ENCODE measurements around the gene SP4.

SP4 gene

DNA sequence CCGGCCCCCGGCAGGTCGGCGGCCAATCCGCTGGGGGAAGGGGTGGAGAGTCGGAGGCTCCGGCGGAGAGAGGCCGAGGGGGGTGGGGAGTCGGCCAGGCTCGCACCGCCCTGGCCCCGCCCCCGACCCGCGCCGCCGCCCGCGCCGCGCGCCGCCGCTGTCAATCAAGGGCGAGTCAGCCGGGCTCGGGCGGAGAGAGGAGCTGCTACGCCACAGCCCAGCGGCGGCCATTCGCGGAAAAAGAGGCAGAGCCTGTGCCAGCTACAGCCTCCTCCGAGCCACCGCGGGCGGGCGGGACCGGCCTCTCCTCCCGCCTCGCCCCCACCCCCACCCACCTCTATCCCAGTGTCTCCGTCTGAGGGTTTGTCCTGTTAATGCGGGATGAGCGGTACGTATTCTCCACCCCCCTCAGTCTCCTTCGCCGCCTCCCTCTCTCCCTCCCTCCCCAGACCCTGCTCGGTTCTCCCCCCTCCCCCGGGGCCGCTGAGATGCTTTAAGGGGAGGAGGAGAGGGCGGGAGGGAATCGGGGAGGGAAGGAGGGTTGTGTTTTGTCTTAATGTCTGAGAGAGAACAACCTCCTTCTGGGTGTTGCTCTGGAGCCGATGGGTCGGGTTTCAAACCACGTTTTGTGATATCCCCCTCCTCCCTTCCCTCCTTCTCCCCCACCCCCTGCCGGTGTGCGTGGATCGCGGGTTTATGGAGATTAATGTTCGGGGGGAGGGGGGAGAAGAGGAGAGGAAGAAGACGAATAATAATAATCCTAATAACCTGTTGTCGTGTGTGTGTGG is at the start of gene SP4:
TSS of gene SP4 (plus strand) at position 213 of the 788 bp plus-strand sequence. CDS start at position 382, 169 bp downstream.
- peak; percentile 96 for DNase-seq

DNA sequence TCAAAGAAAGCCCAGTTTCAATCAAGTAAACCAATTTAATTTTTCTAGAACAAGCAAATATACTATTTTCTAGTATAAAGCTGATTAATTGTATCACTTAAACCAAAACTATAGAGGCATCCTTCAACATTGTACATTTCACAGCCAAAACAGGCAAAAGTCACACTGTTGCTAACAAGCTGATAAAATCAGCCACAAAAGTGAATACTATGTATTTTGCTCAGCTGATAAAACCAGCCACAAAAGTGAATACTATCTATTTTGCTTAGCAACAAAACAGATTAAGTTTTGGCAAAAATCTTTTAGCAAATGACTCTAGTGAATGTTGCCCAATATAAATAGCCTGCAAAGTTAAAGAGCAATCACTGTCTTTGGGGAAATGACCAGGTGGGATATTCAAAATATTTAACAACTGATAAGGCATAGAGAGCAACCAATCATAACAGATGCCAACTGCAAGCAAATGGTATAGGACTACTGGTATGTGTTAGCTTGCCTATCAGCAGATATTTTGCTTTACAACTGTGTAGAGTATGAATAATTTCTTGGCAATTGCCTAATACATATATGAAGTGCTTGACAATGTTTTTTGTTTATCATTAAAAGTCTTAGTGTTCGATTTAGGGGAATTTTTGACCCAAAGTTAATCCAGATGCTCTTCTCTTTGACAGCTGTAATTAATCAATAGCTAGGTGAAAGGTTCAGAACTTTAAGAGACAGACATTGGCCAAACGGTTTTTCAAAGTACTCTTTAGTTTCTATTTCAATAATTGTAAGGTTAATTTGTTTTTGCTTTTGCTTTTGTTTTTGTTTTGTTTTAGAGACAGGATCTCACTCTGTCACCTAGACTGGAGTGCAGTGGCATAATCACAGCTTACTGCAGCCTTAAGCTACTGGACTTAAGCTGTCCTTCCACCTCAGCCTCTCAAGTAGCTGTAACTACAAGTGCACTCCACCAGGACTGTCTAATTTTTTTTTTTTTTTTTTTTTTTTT is 44.4 kb upstream of the SP4 start:
- DNase-seq = no peak

- no peak for DNase-seq
Observed at GRCh38 chr7:21393937-21394336, 33.9 kb upstream of the SP4 start.

DNA sequence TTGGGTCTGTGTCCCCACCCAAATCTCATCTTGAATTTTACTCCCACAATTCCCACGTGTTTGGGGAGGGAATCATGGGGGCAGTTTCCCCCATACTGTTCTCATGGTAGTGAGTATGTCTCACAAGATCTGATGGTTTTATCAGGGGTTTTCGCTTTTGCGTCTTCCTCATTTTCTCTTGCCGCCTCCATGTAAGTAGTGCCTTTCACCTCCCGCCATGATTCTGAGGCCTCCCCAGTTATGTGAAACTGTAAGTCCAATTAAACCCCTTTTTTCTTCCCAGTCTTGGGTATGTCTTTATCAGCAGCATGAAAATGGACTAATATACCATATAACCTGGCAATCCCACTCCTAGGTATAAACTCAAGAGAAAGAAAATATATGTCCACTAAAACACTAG is 25.9 kb upstream of the SP4 start:
- no peak for DNase-seq

DNA sequence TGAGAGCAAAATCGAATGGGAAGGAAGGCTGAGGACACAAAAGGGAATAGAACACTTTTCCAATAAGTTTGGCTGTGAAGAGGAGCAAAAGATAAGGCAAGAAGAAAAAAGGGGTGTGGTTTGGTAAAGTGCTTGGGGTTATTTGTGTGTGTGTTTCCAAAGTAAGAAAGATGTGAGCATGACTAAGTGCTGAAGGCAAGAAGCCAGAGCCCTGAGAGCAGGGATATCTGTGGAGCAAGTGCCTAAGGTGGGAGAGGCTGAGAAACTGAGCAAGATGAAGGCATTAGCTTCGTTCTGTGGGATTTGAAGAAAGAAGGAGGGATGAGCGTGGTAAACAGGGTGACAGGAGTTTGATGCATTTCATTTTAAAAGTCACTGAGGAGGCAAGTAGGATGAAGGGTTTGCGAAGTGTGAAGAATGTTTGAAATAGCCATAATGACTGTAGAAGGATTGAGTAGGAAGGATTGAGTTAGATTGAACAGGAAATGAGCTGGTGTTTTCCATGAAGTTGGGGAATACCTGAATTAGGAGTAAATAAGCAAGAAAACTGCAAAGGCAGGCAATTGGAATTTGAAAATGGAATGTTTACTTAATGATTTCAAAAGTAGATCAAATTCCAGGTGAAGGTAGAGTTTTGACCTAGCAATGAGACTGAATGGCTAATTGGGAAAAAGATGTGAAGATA is 19.9 kb upstream of the SP4 start:
- DNase-seq = no peak

- no peak for DNase-seq
Observed at GRCh38 chr7:21408481-21408820, 19.4 kb upstream of the SP4 start.

DNA sequence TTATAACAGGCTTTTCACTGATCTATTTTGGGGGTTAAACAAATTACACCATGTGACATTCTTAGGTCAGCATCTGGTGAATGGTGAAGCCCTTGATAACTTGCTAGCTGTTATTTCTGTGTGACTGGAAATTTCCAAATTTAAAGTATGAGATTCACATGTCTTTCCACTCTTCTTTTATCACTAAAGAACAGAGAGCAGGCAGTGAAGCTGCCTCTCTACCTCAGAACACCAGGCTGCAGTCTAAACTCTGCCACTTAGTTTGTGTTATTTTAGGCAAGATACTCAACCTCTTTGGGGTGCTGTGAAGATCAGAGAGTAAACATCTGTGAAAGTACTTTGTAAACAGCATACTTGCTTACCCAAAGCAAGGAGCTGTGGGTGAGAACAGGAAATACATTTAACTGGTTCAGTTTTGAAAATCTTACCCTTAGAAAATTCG is 15.5 kb upstream of the SP4 start:
- DNase-seq = no peak

DNA sequence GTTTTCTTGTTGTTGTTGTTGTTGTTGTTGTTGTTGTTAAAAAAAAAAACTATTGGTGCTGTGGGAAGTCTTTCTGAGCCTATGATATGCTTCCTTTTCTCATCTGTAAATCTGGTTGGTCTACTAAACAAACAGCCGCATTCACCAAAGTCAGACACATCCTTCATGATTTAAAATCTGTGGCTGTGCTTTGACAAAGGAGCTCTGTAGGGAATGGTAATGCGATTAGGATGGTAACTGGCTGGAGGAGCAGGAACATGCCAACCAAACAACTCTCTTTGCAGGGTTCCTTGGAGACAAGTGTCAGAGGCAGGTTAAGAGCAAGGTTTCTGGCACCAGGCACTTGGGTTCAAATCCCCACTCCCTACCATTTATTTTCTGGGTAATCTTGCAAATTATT is 14.9 kb upstream of the SP4 start:
- DNase-seq = no peak

GRCh38 chr7:21413502-21413901 is 14.4 kb upstream of the SP4 start:
- no peak for DNase-seq

DNA sequence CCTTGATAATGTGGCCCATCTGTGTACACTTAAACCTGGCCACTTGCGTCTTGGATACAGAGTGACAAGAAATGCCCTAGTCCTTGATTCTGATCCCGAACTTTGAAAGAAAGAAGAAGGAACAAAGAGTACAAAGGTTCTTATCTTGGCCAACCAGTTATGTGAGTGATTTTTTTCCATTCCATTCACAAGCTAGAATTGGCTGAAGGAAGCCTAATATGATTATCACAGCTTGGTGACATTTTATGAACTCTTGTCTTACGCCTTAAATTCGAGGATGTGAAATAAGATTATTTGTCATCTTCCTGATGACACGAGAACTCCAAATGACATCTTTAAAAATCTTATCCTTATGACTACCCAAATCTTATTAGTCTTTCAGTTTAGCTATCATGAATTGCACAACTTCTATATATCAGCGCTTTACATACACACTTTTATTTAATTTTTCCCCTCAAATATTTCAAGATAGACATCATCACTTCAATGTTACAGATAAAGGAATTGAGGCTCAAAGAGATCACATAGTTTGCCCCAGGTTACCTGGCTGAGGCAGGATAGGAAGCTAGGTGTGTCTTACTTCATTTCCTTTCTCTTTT is 13.0 kb upstream of the SP4 start:
- no peak for DNase-seq

- no peak for DNase-seq
Observed at GRCh38 chr7:21417647-21418046, 10.2 kb upstream of the SP4 start.

DNA sequence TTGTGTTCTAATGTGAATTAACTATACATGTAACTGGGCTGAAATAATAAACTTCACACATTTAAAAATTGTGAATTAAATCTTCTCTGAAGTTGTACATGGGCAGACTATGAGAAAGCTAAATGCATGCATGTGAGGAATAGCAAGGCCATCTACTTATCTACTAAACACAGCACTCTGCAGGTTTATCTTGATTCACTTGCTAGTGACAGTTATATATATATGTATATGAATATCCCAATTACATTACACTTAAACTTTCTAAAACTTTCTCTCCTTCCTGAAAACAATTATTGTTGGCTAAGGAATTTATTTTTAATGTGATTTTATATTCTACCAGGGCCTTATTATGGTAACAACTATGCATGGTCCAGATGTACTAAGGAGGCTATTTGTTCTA is 5.1 kb upstream of the SP4 start:
- DNase-seq = no peak

- no peak for DNase-seq
Observed at GRCh38 chr7:21425290-21425689, 2.6 kb upstream of the SP4 start.

- DNase-seq = no peak
Observed at GRCh38 chr7:21426286-21427181, 1.3 kb upstream of the SP4 start.

- peak; percentile 100 for DNase-seq
Observed at GRCh38 chr7:21427182-21427870, 557 bp upstream of the SP4 start.

- no peak for DNase-seq
Observed at GRCh38 chr7:21428659-21428941, 717 bp downstream of the SP4 start.

GRCh38 chr7:21429021-21429420 is 1.1 kb downstream of the SP4 start:
- no peak for DNase-seq

GRCh38 chr7:21429786-21430574 is 2.1 kb downstream of the SP4 start:
- no peak for DNase-seq

DNA sequence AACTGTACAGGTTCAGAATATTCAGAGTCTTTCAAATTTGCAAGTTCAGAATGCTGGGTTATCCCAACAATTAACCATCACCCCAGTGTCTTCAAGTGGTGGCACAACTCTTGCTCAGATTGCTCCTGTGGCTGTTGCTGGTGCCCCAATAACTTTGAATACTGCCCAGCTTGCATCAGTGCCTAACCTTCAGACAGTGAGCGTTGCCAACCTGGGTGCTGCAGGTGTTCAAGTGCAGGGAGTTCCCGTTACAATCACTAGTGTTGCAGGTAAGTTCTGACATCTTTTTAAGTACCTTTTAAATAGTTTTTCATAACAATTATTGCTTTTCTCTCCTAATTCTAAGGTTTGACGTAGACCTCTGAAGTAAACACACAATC is 2.7 kb downstream of the SP4 start:
- no peak for DNase-seq

DNA sequence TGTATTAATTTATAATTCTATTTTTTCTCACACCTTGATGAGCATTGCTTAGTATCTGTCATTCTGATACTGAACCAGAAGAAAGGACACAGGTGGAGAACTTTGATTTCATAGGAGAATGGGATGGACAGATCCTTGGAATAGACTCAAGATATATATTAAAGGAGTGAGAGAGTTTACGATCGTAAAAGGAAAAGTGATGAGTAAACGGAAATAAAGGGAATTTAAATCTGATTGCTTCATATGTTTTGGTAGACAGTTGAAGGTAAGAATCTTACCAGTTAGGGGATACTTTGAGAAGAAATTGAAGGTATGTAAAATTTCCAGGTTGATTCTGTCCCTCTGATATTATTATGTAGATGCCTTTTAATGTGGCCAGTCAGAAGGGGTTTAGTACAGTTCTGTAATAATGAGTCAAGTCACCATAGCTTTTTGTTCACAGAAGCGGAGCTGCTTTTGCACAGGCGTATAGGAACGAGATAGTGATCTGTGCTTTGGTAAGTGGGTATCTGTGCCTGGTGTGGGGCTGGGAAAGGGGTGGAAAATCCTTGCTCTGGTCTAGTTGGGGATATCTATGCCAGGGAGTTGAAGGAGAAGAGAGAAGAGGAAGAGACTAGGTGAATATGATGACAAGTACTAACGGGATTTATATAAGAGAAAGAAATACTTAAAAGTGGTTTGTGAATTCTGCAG is 15.4 kb downstream of the SP4 start:
- no peak for DNase-seq
